Smooth muscle cell of the brain vasculature (primary cell): Measurements from ENCODE around the gene ZBTB33.

Experiments used
- DNase-seq: peaks from one replicate; pipeline ENCODE4 v3.0.0-alpha.2; 2012; ENCODE audit warnings: low read depth, low spot score

The ZBTB33 gene

DNA sequence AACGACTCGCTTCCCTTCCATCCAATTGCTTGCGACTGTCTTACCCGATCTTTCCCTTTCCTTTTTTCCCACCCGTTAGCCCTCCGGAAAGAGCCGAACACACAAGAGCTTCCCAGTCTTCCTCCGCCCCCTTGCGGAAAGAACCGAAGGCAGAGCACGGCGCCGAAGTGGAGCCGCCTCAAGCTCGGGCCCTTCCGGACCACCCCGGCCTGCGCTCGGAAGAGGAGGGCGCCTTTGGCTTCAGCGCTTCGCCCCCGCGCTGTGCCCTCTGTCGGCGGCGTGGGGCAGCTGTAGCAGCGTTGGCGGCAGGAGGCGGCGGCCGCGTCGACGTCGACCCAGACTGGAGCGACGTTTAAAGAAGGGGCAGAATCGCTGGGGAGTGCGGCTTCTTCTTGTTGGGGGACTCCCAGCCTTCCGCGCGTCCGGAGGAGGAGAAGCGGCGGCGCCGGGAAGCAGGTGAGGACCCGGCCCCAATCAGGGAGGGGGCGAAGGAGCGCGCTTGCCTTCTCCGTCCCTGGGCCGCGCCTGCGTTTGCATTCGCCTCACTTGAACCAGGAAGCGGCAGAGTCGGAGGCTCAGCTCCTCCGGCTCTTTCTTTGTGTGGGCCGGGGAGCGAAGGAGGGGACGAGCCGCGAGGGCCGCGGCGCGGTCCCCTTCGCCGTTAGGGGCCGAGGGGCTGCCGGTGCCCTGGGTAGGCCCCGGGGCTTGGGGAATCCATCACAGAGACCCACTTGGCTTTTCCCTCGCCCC, at the start of gene ZBTB33:
ZBTB33 (plus strand) TSS at position 291 of the 750 bp plus-strand sequence. CDS start 2,604 bp downstream, outside the sequence.
- peak; percentile 88 for DNase-seq

DNA sequence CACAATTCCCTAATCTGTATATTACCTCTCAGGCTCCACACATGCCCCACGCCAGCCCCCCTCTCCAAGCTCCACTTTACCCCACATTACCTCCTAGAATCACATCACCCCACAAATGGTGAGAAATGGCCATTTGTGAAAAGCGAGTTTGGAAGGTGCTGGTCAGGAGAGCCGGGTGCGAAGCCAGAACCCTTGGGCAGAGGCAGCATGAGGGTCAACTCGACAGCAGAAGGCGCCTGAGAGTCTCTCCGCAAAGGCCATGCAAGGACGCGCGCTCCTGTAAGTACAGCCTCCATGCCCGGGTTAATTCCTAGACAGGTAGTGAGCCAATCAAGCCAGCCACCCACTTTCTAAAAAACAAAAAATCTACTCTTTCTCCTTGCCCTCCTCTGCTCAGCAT, 49.8 kb upstream of the ZBTB33 start:
- no peak for DNase-seq

GRCh38 chrX:120205816-120206753, 44.5 kb upstream of the ZBTB33 start:
- DNase-seq = no peak

GRCh38 chrX:120207009-120207605, 43.5 kb upstream of the ZBTB33 start:
- no peak for DNase-seq

- DNase-seq = peak; percentile 23
Observed at GRCh38 chrX:120213438-120214265, 37.0 kb upstream of the ZBTB33 start.

DNA sequence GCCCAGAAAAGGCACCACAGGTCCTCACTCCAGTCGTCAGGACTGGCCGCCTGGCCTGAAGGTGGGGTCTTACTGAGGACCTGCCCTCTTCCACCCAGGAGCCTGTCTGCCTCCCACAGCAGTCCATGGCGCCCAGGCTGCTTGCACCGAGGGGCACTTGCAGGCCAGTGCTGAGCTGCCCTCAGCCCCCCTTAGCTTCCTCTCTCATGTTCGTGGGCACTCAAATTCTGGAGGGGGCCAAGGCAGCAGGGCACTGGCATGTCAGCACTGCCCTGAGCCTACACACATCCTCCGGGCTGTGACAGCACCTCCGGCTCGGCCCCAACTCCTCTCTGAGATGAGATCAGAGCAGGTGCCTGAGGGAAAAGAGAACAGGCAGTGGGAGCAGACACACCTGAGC, 27.2 kb upstream of the ZBTB33 start:
- DNase-seq = no peak

- DNase-seq = no peak
Observed at GRCh38 chrX:120224388-120224787, 26.2 kb upstream of the ZBTB33 start.

GRCh38 chrX:120228187-120228908, 22.3 kb upstream of the ZBTB33 start:
- DNase-seq = no peak

DNA sequence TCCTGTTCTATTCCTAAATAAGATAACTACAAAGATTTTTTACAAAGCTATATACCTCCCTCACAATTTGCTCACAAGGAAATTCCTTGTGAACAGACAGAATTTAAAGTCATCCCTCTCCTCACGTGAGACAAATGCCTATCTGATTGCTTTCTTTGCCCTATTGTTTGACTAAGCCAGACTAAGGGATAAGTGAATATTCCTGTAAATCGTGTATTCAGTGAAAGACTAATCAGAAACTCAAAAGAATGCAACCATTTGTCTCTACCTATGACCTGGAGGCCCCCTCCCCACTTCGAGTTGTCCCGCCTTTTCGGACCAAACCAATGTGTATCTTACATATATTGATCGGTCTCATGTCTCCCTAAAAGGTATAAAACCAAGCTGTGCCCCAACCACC, 15.3 kb upstream of the ZBTB33 start:
- DNase-seq = no peak

- no peak for DNase-seq
Observed at GRCh38 chrX:120236687-120237479, 13.7 kb upstream of the ZBTB33 start.

- no peak for DNase-seq
Observed at GRCh38 chrX:120238933-120239332, 11.7 kb upstream of the ZBTB33 start.

- DNase-seq = no peak
Observed at GRCh38 chrX:120242813-120243212, 7.8 kb upstream of the ZBTB33 start.

DNA sequence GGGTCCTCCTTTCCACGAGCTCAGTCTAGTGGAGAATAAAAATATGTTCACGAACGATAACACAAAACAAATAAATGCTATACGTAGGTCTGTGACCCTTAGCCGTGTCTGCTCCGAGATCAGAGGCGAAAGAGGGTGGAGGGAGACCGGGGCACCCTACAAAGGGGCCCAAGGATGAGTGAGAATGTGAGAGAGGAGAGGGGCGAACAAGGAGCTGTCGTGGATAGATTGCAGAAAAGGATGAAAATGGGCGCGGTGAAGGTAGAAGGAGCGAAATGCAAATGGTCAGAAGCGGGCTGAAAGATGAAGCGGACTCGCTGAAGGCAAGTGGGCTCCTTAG, 6.2 kb upstream of the ZBTB33 start:
- DNase-seq = no peak

DNA sequence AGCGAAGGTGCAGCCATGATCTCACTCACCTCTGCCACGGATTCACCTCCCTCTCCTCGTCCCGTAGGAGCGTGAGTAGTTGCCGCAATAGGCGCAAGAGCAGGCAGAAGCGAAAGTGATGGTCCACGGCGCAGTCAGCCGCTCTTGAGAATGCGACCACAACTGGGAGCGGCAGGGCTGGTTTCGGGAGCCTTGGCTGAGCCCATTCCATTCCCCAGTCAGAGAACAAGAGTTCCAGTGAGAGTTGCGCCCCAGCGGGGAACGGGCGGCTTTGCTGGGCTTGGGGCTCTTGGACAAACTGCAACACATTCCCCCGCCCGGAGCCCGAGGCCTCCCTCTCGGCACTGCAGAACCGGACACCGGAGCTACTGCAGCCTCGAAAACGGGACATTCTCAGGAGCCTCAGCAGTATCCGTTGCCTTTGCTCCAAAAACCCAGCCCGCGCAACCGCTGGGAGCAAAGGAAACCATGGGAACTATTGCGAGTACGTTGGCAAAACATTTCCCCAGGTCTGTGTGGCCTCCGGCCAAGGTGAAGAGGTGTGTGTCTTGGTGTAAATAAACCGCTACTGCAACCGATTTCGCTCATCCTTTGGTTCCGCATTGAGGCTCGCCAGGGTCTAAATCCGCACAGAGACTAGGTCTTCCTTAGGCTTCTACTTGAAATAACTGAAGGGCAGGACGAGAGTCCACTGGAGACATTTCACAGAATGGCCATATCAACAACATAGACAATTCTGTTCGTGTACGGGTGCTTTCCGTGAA, 5.7 kb upstream of the ZBTB33 start:
- DNase-seq = peak; percentile 55

- DNase-seq = no peak
Observed at GRCh38 chrX:120251471-120252011, 929 bp downstream of the ZBTB33 start.

GRCh38 chrX:120253784-120254183, 3.2 kb downstream of the ZBTB33 start:
- no peak for DNase-seq

- no peak for DNase-seq
Observed at GRCh38 chrX:120260369-120260768, 9.8 kb downstream of the ZBTB33 start.

- DNase-seq = no peak
Observed at GRCh38 chrX:120262859-120263708, 12.5 kb downstream of the ZBTB33 start.
